HCT116 (cell line): Measurements from ENCODE around the gene APOL5. TPM values are rescaled to one million over a fixed set of nuclear protein-coding genes. Genes with fewer than 3 reads are reported as not detected.

Experiments
- ATAC-seq: fragments of 200-7000 bp; cut with Tn5 transposase; 2 replicates; pipeline ENCODE4 v1.9.1; 2020; ENCODE audit warnings: mild to moderate bottlenecking, moderate library complexity
- BruUV-seq: library from RNA; stranded (reverse); fragments of 400-500 nt; replicated peaks from 2 replicates; lab custom pipeline; 2021; lab: Mats Ljungman, UMichigan
- CTCF ChIA-PET: fragments of 300-600 bp; sonication (Branson Sonifier 250); formaldehyde crosslinking; loops from one replicate; lab custom pipeline; 2021; ENCODE audit warnings: antibody characterized with exemption; lab: Charles Lee
- POLR2A ChIA-PET: fragments of 300-600, 350-600 bp; sonication (Branson Sonifier 250); formaldehyde crosslinking; loops from one replicate; lab custom pipeline; 2021; ENCODE audit warnings: antibody characterized with exemption; lab: Charles Lee
- RAD21 ChIA-PET, 2 experiments: fragments of 300-600 bp; sonication (Branson Sonifier 250); formaldehyde crosslinking; loops; one replicate each; lab custom pipeline; 2023; ENCODE audit warnings: low total read pairs in 2 of 2; ENCODE audit not compliant: uncharacterized antibody in 2 of 2, unreplicated experiment in 2 of 2, low non-redundant PET in 1 of 2; lab: Charles Lee
- DNase-seq: peaks from one replicate; pipeline ENCODE4 v3.0.0-alpha.2; 2010; ENCODE audit warnings: low read depth, low spot score
- H2AFZ ChIP-seq: fragments of 200-600 bp; shearing (Covaris generic), sonication (generic); 2 replicates; pipeline ENCODE4 v1.6.1; 2017; ENCODE audit warnings: low read depth, mixed run types, mixed read lengths, antibody characterized with exemption, low read length; ENCODE audit not compliant: poor library complexity, severe bottlenecking
- H3K27ac ChIP-seq: 2 replicates; pipeline ENCODE4 v1.5.1; 2012; ENCODE audit warnings: low read depth, low read length
- H3K27me3 ChIP-seq: fragments of 200-600 bp; sonication (generic); 2 replicates; pipeline ENCODE4 v1.6.1; 2016; ENCODE audit warnings: mixed run types, low read length, mixed read lengths; ENCODE audit not compliant: insufficient read depth
- H3K36me3 ChIP-seq, 2 experiments: fragments of 200-500 bp in 1 of 2; fragments of 200-600 bp in 1 of 2; sonication (Bioruptor generic) in 1 of 2; sonication (generic) in 1 of 2; 2 replicates each; pipeline versions ENCODE4 v1.5.1 to v1.6.1; 2014 to 2016; ENCODE audit warnings: low read length in 2 of 2, inconsistent platforms in 1 of 2, mixed read lengths in 1 of 2, mixed run types in 1 of 2; ENCODE audit not compliant: insufficient read depth in 2 of 2, control insufficient read depth in 1 of 2
- H3K4me1 ChIP-seq, 2 experiments: fragments of 200-600 bp in 1 of 2; sonication (generic) in 1 of 2; 2 replicates each; pipeline versions ENCODE4 v1.5.1 to v1.6.1; 2012 to 2017; ENCODE audit warnings: low read length in 2 of 2, inconsistent platforms in 1 of 2, mild to moderate bottlenecking in 1 of 2, mixed read lengths in 1 of 2, mixed run types in 1 of 2, moderate library complexity in 1 of 2; ENCODE audit not compliant: insufficient read depth in 2 of 2, control insufficient read depth in 1 of 2
- H3K4me2 ChIP-seq: fragments of 200-600 bp; sonication (generic); 2 replicates; pipeline ENCODE4 v1.6.1; 2017; ENCODE audit warnings: mixed run types, low read length, mixed read lengths
- H3K4me3 ChIP-seq, 2 experiments: fragments of 200-600 bp in 1 of 2; sonication (generic) in 1 of 2; replicated peaks in 1 of 2; 2 replicates each; pipeline ENCODE4 v1.5.1; 2011 to 2016; ENCODE audit warnings: low read length in 2 of 2, control low read depth in 1 of 2, low read depth in 1 of 2, mild to moderate bottlenecking in 1 of 2, mixed read lengths in 1 of 2, mixed run types in 1 of 2
- H3K79me2 ChIP-seq: fragments of 200-600 bp; sonication (generic); 2 replicates; pipeline ENCODE4 v1.6.1; 2017; ENCODE audit warnings: mild to moderate bottlenecking, mixed run types, low read length, moderate library complexity, mixed read lengths; ENCODE audit not compliant: insufficient read depth
- H3K9ac ChIP-seq: fragments of 200-600 bp; sonication (generic); 2 replicates; pipeline ENCODE4 v1.6.1; 2016; ENCODE audit warnings: low read length, mixed read lengths
- H3K9me2 ChIP-seq: fragments of 200-600 bp; sonication (generic), shearing (Covaris generic); 2 replicates; pipeline ENCODE4 v1.6.1; 2017; ENCODE audit warnings: mixed run types, mild to moderate bottlenecking, moderate library complexity; ENCODE audit not compliant: insufficient read depth
- H3K9me3 ChIP-seq, 2 experiments: fragments of 200-500 bp in 1 of 2; fragments of 200-600 bp in 1 of 2; sonication (Bioruptor generic) in 1 of 2; sonication (generic) in 1 of 2; 2 replicates each; pipeline ENCODE4 v1.6.1; 2014 to 2017; ENCODE audit warnings: low read length in 2 of 2, mixed read lengths in 2 of 2, inconsistent platforms in 1 of 2, low read depth in 1 of 2, mild to moderate bottlenecking in 1 of 2, mixed run types in 1 of 2, moderate library complexity in 1 of 2; ENCODE audit not compliant: control insufficient read depth in 1 of 2, insufficient read depth in 1 of 2
- H4K20me1 ChIP-seq: fragments of 200-600 bp; sonication (generic), shearing (Covaris generic); 2 replicates; pipeline ENCODE4 v1.6.1; 2017; ENCODE audit warnings: mixed run types, mild to moderate bottlenecking, moderate library complexity; ENCODE audit not compliant: insufficient read depth
- EGR1 ChIP-seq: IDR thresholded peaks from 2 replicates; pipeline ENCODE4 v1.6.1; 2012; ENCODE audit warnings: low read depth
- ELF1 ChIP-seq: IDR thresholded peaks from 2 replicates; pipeline ENCODE4 v1.6.1; 2012; ENCODE audit warnings: low read depth, borderline replicate concordance
- FOSL1 ChIP-seq: IDR thresholded peaks from 2 replicates; pipeline ENCODE4 v1.6.1; 2012; ENCODE audit warnings: low read depth
- JUND ChIP-seq: IDR thresholded peaks from 2 replicates; pipeline ENCODE4 v1.6.1; 2012
- MAX ChIP-seq: IDR thresholded peaks from 2 replicates; pipeline ENCODE4 v1.6.1; 2012
- SP1 ChIP-seq: IDR thresholded peaks from 2 replicates; pipeline ENCODE4 v1.6.1; 2012; ENCODE audit warnings: low read depth
- SRF ChIP-seq: IDR thresholded peaks from 2 replicates; pipeline ENCODE4 v1.6.1; 2012; ENCODE audit warnings: low read depth
- TCF7L2 ChIP-seq: IDR thresholded peaks from 2 replicates; pipeline ENCODE4 v1.7.0; 2011; ENCODE audit warnings: borderline replicate concordance, inconsistent platforms; ENCODE audit not compliant: insufficient read depth, insufficient read length; ENCODE audit errors: extremely low read depth
- ZBTB33 ChIP-seq: IDR thresholded peaks from 2 replicates; pipeline ENCODE4 v1.6.1; 2011; ENCODE audit warnings: mild to moderate bottlenecking, low read length, moderate library complexity; ENCODE audit not compliant: insufficient replicate concordance; ENCODE audit errors: extremely low read depth
- intact Hi-C: fragments of 100-400 bp; cut with micrococcal nuclease; formaldehyde crosslinking; loops from 2 replicates; pipeline ENCODE4 v1.10.0; 2022
- total RNA-seq: library from RNA; stranded (reverse); gene quantifications from one replicate; pipeline ENCODE4 v1.2.1, GENCODE V29; 2021; ENCODE audit not compliant: unreplicated experiment
- TF ChIP-seq, protein P1 (sequence below): IDR thresholded peaks from 2 replicates; pipeline ENCODE4 v1.6.1; 2012

The APOL5 gene
- total RNA-seq, 1 experiment from 2014 or later = not detected

GRCh38 chr22:35727436-35727835, 9.8 kb downstream of the APOL5 start:
- RAD21 ChIA-PET = interaction anchor here in 1 of 2 experiments (0.6 kb wide), 1 partner anchor 113 kb away, joined by 9 read pairs; no protein-coding TSS in a partner anchor
- H4K20me1 ChIP-seq = no peaks in the 10 kb centered on the region
- BruUV-seq = no TSS peak

More at GRCh38 chr22:35727436-35727835, 9.8 kb downstream of the APOL5 start:
- H3K27ac ChIP-seq = no peak overlapping the region
- ChIA-PET CTCF (no interaction called here), POLR2A (no interaction called here)
- H3K27me3 ChIP-seq = no peaks in the 10 kb centered on the region
- no peaks in the 10 kb centered on the region for H3K9me3 ChIP-seq
- H3K9ac ChIP-seq = no peak overlapping the region
- no peaks in the 10 kb centered on the region for H3K4me1 ChIP-seq
- no peak overlapping the region for H2AFZ ChIP-seq
- H3K36me3 ChIP-seq = no peaks in the 10 kb centered on the region
- no peaks in the 10 kb centered on the region for H3K9me2 ChIP-seq
- H3K79me2 ChIP-seq = no peaks in the 10 kb centered on the region
- TF ChIP-seq ZBTB33 (no peak), SRF (no peak), SP1 (no peak), ELF1 (no peak), TCF7L2 (no peak), MAX (no peak), EGR1 (no peak), FOSL1 (no peak), JUND (no peak)
- TF ChIP-seq, protein P1, sequence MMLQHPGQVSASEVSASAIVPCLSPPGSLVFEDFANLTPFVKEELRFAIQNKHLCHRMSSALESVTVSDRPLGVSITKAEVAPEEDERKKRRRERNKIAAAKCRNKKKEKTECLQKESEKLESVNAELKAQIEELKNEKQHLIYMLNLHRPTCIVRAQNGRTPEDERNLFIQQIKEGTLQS = no peak
- ATAC-seq = no peak
- intact Hi-C loops = no loop called here
- DNase-seq = no peak
- no peak overlapping the region for H3K4me3 ChIP-seq
- no peak overlapping the region for H3K4me2 ChIP-seq
